Activated T-cell treated with anti-CD3 and anti-CD28 coated beads for 4 hours (primary cell): Measurements from ENCODE around the gene AP4M1.
"Not testable (repeated sequence)": the region's sequence is repeated elsewhere in the genome, so short reads cannot be mapped to it uniquely, and the experiment has no call there.

ENCODE experiments used
- DNase-seq: peaks from one replicate; pipeline ENCODE4 v3.0.0-alpha.2; 2020

The AP4M1 gene

DNA sequence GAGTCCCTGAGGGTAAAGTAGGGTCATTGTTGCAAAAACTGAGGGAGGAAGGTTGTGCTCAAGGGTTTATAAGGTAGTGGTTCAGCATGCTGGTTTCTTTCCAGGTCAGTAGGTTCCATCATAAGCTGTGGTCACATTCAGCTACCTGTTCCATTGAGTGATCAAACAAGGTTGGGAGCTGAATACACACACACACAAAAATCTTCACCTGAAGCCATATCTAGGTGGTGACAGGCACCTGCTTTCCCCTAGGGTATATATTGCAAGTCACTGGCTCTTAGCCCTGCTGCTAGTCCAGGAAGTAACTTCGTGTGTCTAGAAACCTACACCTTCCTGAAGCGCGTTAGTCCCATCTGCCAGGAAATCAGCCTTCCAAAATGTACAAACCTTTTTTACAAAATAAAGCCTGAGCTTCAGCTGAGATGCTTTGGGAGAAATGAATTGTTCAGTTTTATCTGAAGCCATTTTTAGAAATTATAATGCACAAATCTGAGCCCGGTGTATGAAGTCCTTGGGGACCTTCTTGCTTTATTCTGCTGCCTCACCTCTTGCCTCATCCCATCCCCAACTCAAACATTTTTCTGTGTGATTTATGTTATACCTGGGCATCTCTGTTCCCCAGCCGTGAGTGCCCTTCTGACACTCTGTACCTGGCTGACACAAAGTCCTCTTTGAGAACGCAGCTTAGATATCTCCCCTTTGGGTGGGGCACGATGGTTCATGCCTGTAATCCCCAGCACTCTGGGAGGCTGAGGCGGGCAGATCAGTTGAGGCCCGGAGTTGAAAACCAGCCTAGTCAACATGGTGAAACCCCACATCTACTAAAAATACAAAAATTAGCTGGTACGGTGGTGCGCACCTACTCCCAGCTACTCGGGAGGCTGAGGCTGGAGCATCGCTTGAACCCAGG is 36.7 kb downstream of the AP4M1 start:
- no peak for DNase-seq

DNA sequence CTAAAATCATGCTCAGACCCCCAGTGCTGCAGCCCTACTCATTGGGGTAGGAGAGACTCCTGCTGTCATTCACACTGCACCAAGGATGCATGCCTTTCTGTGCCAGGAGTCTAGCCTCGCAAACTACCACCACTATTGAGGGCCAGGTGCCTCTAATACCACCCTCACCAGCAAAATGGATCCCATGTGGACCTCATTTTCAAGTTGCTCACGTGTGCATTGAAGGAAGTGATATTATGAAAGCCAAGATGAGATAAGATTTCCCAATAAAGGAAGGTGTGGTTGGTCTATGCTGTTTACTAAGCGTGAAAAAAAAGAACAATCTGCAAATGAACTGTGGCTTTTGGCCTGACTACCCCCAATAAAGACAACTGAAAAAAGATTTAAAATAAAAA is 40.1 kb downstream of the AP4M1 start:
- DNase-seq = no peak

- DNase-seq = no peak
Measured at GRCh38 chr7:100142461-100142860, 41.0 kb downstream of the AP4M1 start.

DNA sequence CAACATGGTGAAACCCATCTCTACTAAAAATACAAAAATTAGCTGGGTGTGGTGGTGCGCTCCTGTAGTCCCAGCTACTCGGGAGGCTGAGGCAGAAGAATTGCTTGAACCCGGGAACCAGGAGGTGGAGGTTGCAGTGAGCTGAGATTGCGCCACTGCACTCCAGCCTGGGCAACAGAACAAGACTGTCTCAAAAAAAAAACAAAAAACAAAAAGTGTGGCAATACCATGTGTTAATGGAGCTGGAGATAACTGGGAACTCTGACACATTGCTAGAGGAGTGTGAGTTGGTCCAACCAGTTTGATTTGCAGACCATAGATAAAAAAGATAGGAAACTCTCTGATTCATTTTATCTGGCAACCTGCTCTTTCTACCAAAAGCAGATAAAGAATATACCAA is 44.9 kb downstream of the AP4M1 start:
- not testable (repeated sequence) for DNase-seq

- no peak for DNase-seq
Measured at GRCh38 chr7:100147278-100147677, 45.8 kb downstream of the AP4M1 start.

- no peak for DNase-seq
Measured at GRCh38 chr7:100148225-100148558, 46.7 kb downstream of the AP4M1 start.

- peak; percentile 93 for DNase-seq
Measured at GRCh38 chr7:100148559-100149328, 47.3 kb downstream of the AP4M1 start, which contains the start of gene LAMTOR4. TSS of gene LAMTOR4 (plus strand) at chr7:100148918. CDS start at chr7:100148973, 55 bp downstream.

- no peak for DNase-seq
Measured at GRCh38 chr7:100152404-100152803, 51.0 kb downstream of the AP4M1 start.

GRCh38 chr7:100152937-100153666 is 51.7 kb downstream of the AP4M1 start:
- DNase-seq = no peak

GRCh38 chr7:100153708-100154535 is 52.5 kb downstream of the AP4M1 start:
- DNase-seq = no peak

DNA sequence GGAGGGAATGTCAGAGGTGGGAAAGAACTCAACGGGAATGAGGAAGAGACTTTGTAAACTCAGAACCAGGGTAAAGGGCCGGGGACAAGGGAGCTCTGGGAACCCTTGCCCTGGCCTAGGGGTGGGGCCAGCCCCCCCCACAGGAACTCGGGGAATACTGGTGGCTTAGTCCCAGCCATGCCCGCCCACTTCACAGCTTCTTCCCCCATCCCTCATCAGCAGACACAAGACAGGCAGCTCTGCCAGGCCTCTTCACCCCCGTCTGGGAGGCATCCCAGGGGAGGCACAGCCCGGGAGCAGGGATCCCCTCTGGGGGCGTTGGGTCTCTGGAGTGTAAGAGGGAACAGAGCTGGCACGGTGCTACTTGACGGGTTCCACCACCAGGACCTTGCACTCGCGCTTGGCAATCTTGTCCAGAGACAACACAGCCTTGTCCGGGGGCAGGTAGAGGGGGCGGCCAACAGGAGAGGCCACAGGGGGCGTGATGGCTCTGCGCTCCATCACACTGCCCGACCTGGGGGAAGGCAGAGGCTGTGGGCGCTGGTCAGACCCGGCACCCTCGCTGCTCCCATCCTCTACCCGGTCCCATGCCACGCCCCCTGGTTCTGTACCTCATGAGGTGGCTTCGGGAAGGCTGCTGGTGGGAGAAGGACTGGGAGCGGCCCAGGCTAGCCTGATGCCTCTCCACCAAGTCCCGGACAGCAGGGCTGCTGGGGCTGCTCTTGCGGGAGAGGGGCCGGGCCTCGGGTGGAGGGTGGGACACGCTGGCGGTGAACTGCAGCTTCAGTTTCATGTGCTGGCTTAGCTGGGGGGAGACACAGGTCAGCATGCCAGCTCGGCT is 53.4 kb downstream of the AP4M1 start:
- DNase-seq = no peak

DNA sequence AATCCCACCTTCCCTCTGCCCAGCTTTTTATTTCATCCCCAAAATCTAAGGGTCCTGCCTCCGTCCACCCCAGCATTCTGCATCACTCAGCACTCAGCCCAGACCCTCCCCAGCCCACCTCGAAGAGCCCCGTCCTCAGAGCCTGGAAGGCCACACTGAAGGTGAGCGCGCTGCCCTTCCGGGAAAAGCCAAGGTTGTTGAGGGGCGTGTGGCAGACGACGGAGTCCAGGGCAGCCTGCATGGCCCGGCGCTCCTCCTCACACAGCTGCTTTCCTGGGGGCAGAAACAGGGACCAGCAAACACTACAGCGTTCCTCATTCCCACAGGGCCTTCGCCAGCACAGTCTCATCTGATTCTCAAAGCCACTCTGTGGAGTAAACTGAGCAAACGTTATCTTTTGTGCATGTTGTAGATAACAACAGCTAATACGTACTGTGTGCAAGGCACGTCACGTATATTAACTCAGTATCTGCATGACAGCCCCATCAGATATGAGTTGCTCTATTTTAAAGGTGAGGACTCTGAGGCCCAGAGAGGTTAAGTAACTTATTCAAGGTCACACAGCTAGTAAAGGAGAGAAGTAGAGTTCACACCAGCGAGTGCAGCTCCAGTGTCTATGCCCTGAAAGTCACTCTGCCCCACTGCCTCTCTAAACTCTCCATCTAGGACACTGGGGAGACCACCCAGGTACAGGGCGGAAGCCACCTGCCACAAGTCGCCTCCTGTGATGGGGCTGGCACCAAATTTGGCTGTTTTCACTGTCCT is 54.3 kb downstream of the AP4M1 start:
- DNase-seq = no peak

- no peak for DNase-seq
Measured at GRCh38 chr7:100156331-100157068, 55.1 kb downstream of the AP4M1 start.

DNA sequence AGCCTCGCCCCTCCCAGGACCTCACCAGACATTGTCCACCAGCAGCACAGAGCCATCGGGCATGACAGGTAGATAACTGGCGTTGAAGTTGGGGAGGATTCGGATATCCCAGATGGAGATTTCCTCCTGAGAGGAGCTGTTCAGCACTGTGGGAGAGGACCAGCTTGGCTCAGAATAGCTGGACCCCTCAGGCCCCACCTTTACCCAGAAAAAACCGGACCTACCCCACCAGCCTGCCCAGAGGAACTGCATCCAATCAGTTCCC is 55.6 kb downstream of the AP4M1 start:
- DNase-seq = no peak

GRCh38 chr7:100157334-100158228 is 56.1 kb downstream of the AP4M1 start:
- DNase-seq = no peak
